Measurements from ENCODE around the gene NDUFAF5. TPM values are rescaled to one million over a fixed set of nuclear protein-coding genes. Genes with fewer than 3 reads are reported as not detected.

Gene NDUFAF5
- total RNA-seq, 1 experiment from 2014 or later = 31.8 TPM

- CTCF ChIA-PET = no interaction called here
- no peaks in the 10 kb centered on the region for H3K27me3 Mint-ChIP-seq (ENCODE audit: low read depth)
- no peak overlapping the region for H3K4me3 Mint-ChIP-seq
- no peak for ATAC-seq
- no peak overlapping the region for H3K27ac Mint-ChIP-seq
- H3K36me3 Mint-ChIP-seq = peaks cover 20% of the 10 kb centered on the region
- TF ChIP-seq ZNF232 (CRISPR knock-in tag; IDR thresholded peaks at IDR 0.05) (no peak), ZBTB21 (CRISPR knock-in tag; IDR thresholded peaks at IDR 0.05; ENCODE audit: borderline replicate concordance) (no peak), PRRX2 (CRISPR knock-in tag; IDR thresholded peaks at IDR 0.05) (no peak), GTF2I (CRISPR knock-in tag; conservative IDR thresholded peaks at IDR 0.05) (no peak), GABPB1 (CRISPR knock-in tag; IDR thresholded peaks at IDR 0.05) (no peak), ZNF396 (CRISPR knock-in tag; IDR thresholded peaks at IDR 0.05; ENCODE audit: borderline replicate concordance) (no peak), ZNF219 (CRISPR knock-in tag; IDR thresholded peaks at IDR 0.05; ENCODE audit: borderline replicate concordance) (no peak), SMAD4 (CRISPR knock-in tag; IDR thresholded peaks at IDR 0.05) (no peak)
- no peaks in the 10 kb centered on the region for H3K9me3 Mint-ChIP-seq
- POLR2A ChIA-PET = no interaction called here
- no peaks in the 10 kb centered on the region for H3K4me1 Mint-ChIP-seq
- no peak for DNase-seq (ENCODE audit: low spot score)
These were observed 24.5 kb downstream of the NDUFAF5 start for GRCh38 chr20:13809373-13809772.

GRCh38 chr20:13809855-13810254 is 25.0 kb downstream of the NDUFAF5 start:
- peaks cover 20% of the 10 kb centered on the region for H3K36me3 Mint-ChIP-seq
- CTCF ChIA-PET = no interaction called here
- no peaks in the 10 kb centered on the region for H3K9me3 Mint-ChIP-seq
- no peak overlapping the region for H3K4me3 Mint-ChIP-seq
- no peak for DNase-seq (ENCODE audit: low spot score)
- POLR2A ChIA-PET = no interaction called here
- no peak for TF ChIP-seq ZNF281 (CRISPR knock-in tag; IDR thresholded peaks at IDR 0.05)
- no peak for TF ChIP-seq FOXK1 (CRISPR knock-in tag; IDR thresholded peaks at IDR 0.05)
- TF ChIP-seq ZBTB43 (CRISPR knock-in tag; IDR thresholded peaks at IDR 0.05) = no peak
- H3K4me1 Mint-ChIP-seq = no peaks in the 10 kb centered on the region
- H3K27ac Mint-ChIP-seq = no peak overlapping the region
- ATAC-seq = no peak
- H3K27me3 Mint-ChIP-seq (ENCODE audit: low read depth) = no peaks in the 10 kb centered on the region

- ChIA-PET POLR2A (no interaction called here), CTCF (no interaction called here)
- no peaks in the 10 kb centered on the region for H3K4me1 Mint-ChIP-seq
- H3K27ac Mint-ChIP-seq = no peak overlapping the region
- no peak for DNase-seq (ENCODE audit: low spot score)
- no peak overlapping the region for H3K4me3 Mint-ChIP-seq
- H3K27me3 Mint-ChIP-seq (ENCODE audit: low read depth) = no peaks in the 10 kb centered on the region
- peaks cover 26% of the 10 kb centered on the region for H3K36me3 Mint-ChIP-seq
- no peak for ATAC-seq
- TF ChIP-seq GRHL2 (CRISPR knock-in tag; IDR thresholded peaks at IDR 0.05; ENCODE audit: insufficient replicate concordance, severe bottlenecking) (no peak), ZNF416 (CRISPR knock-in tag; IDR thresholded peaks at IDR 0.05) (no peak), RELA (CRISPR knock-in tag; IDR thresholded peaks at IDR 0.05; ENCODE audit: borderline replicate concordance) (no peak)
- no peaks in the 10 kb centered on the region for H3K9me3 Mint-ChIP-seq
These were observed 25.6 kb downstream of the NDUFAF5 start for GRCh38 chr20:13810446-13810845.

- POLR2A ChIA-PET = no interaction called here
These were observed 29.1 kb downstream of the NDUFAF5 start for GRCh38 chr20:13813910-13814309.

More at GRCh38 chr20:13813910-13814309, 29.1 kb downstream of the NDUFAF5 start:
- no peak for TF ChIP-seq E2F1 (CRISPR knock-in tag; IDR thresholded peaks at IDR 0.05)
- no peak for TF ChIP-seq IRF1 (CRISPR knock-in tag; IDR thresholded peaks at IDR 0.05)
- no peak for TF ChIP-seq ZNF317 (CRISPR knock-in tag; IDR thresholded peaks at IDR 0.05; ENCODE audit: borderline replicate concordance, low read depth)
- TF ChIP-seq PRRX2 (CRISPR knock-in tag; IDR thresholded peaks at IDR 0.05) = no peak
- no peak for TF ChIP-seq CREB1 (CRISPR knock-in tag; IDR thresholded peaks at IDR 0.05)
- TF ChIP-seq ZNF671 (CRISPR knock-in tag; IDR thresholded peaks at IDR 0.05) = no peak
- no peak for TF ChIP-seq RELA (CRISPR knock-in tag; IDR thresholded peaks at IDR 0.05; ENCODE audit: borderline replicate concordance)
- TF ChIP-seq ZNF219 (CRISPR knock-in tag; IDR thresholded peaks at IDR 0.05; ENCODE audit: borderline replicate concordance) = no peak
- no peak for TF ChIP-seq JAZF1 (CRISPR knock-in tag; IDR thresholded peaks at IDR 0.05)
- TF ChIP-seq ESRRA (CRISPR knock-in tag; IDR thresholded peaks at IDR 0.05; ENCODE audit: borderline replicate concordance) = no peak
- TF ChIP-seq ERG (CRISPR knock-in tag; IDR thresholded peaks at IDR 0.05) = no peak
- ATAC-seq = no peak
- H3K4me3 Mint-ChIP-seq = no peak overlapping the region
- no peaks in the 10 kb centered on the region for H3K27me3 Mint-ChIP-seq (ENCODE audit: low read depth)
- no peak overlapping the region for H3K27ac Mint-ChIP-seq
- H3K36me3 Mint-ChIP-seq = peaks cover 35% of the 10 kb centered on the region
- H3K9me3 Mint-ChIP-seq = no peaks in the 10 kb centered on the region
- no peaks in the 10 kb centered on the region for H3K4me1 Mint-ChIP-seq
- no peak for DNase-seq (ENCODE audit: low spot score)
- CTCF ChIA-PET = no interaction called here
